Stimulated activated CD8-positive, alpha-beta memory T cell treated with anti-CD3 and anti-CD28 coated beads, Interleukin-4, amount 100 ng/mL, for 4 hours (primary cell): Measurements from ENCODE around the gene OVCA2.
"Not testable (repeated sequence)": the region's sequence is repeated elsewhere in the genome, so short reads cannot be mapped to it uniquely, and the experiment has no call there.

ENCODE experiments used
- DNase-seq, 2 donors: peaks; one replicate each; pipeline ENCODE4 v3.0.0-alpha.2; 2020; ENCODE audit warnings: low read depth in 2 of 2, low spot score in 1 of 2

Gene OVCA2

GRCh38 chr17:2013220-2013993 lies 28.4 kb upstream of the OVCA2 start:
- not testable (repeated sequence) for DNase-seq

- no peak for DNase-seq
These were observed 27.9 kb upstream of the OVCA2 start for GRCh38 chr17:2013994-2014317.

- DNase-seq, result no peak
These were observed 26.5 kb upstream of the OVCA2 start for GRCh38 chr17:2015314-2015713.

GRCh38 chr17:2016494-2016893 lies 25.3 kb upstream of the OVCA2 start:
- DNase-seq, result no peak

GRCh38 chr17:2017274-2017941 lies 24.4 kb upstream of the OVCA2 start:
- no peak for DNase-seq

GRCh38 chr17:2018716-2019510 lies 22.9 kb upstream of the OVCA2 start:
- DNase-seq, result no peak

- no peak for DNase-seq
These were observed 22.1 kb upstream of the OVCA2 start for GRCh38 chr17:2019723-2020122.

- DNase-seq, result no peak
These were observed 21.1 kb upstream of the OVCA2 start for GRCh38 chr17:2020721-2021120.

GRCh38 chr17:2022647-2023240 lies 19.1 kb upstream of the OVCA2 start:
- DNase-seq, result no peak

GRCh38 chr17:2023256-2023655 lies 18.6 kb upstream of the OVCA2 start:
- no peak for DNase-seq

GRCh38 chr17:2023692-2024571 lies 17.9 kb upstream of the OVCA2 start:
- no peak for DNase-seq

GRCh38 chr17:2024572-2025219 lies 17.1 kb upstream of the OVCA2 start:
- DNase-seq, result no peak

- DNase-seq, result peak; percentile 45 to 57
These were observed 16.6 kb upstream of the OVCA2 start, which contains the start of gene RTN4RL1 for GRCh38 chr17:2025220-2025621. RTN4RL1 (minus strand) TSS chr17:2025334; CDS start chr17:2024865, 469 bp downstream.

GRCh38 chr17:2025622-2026309 lies 16.1 kb upstream of the OVCA2 start:
- no peak for DNase-seq

- no peak for DNase-seq
These were observed 14.1 kb upstream of the OVCA2 start for GRCh38 chr17:2027528-2028233.

GRCh38 chr17:2028234-2028614 lies 13.6 kb upstream of the OVCA2 start:
- DNase-seq, result no peak

GRCh38 chr17:2028737-2029136 lies 13.1 kb upstream of the OVCA2 start:
- DNase-seq, result no peak

- DNase-seq, result peak; percentile 71 to 74
These were observed 11.7 kb upstream of the OVCA2 start, which contains the start of gene DPH1 for GRCh38 chr17:2029911-2030778. DPH1 (plus strand) TSS chr17:2030153; CDS start chr17:2030170, 17 bp downstream.
